ENCODE measurements around the gene ULK4.

The ULK4 gene

DNA sequence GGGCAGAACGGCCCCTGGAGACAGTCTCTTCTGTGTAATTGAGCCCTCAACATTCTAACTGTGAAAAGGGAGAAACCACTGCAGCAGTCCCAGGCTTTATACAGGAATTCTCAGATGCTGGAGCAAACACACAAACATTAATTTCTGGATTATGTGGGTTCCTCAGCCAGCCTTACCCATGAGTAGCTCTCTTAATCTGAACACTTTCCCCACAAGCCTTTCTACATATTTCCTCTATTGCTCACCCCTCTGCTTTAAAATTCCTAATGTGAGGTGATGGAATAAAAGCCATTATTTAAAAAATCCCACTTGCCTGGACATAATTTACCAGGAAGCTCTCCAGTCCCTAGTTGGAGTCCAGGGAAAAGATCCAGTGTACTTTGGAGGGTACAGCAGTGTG lies 623.6 kb downstream of the ULK4 start:
- no peak for DNase-seq (ENCODE audit: low spot score)

DNA sequence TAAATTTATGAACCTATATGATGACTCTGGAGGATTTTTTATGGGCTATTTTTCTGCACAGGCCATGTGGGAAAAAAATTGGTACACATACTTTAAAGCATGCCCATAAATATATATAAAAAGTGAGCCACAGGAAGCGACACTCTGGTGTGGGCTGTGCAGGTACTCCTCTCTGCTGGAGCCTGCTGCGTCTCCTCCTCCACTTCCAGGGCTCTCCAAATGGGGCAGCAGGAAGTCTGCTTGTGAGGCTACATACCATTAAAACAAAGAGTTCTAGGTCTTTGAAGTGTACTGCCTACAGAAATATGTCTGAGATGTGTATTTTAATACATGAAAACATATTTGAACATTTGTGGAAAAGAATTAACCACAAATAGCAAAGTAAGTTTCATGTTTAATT lies 627.5 kb downstream of the ULK4 start:
- Histone ChIP-seq H3K4me1 (ENCODE audit: insufficient read depth, poor library complexity, severe bottlenecking) (peaks cover 1% of the 10 kb centered on the region), H3K9me3 (ENCODE audit: severe bottlenecking) (no peaks in the 10 kb centered on the region), H3K27me3 (ENCODE audit: insufficient read depth, poor library complexity, severe bottlenecking) (no peaks in the 10 kb centered on the region), H3K36me3 (ENCODE audit: low read depth) (no peaks in the 10 kb centered on the region), H3K27ac (ENCODE audit: poor library complexity, severe bottlenecking) (no peak overlapping the region), H3K4me3 (ENCODE audit: severe bottlenecking) (no peak overlapping the region)
- no peak for ATAC-seq (ENCODE audit: low read depth)
- DNase-seq (ENCODE audit: low spot score) = no peak
- TF ChIP-seq, protein P1, sequence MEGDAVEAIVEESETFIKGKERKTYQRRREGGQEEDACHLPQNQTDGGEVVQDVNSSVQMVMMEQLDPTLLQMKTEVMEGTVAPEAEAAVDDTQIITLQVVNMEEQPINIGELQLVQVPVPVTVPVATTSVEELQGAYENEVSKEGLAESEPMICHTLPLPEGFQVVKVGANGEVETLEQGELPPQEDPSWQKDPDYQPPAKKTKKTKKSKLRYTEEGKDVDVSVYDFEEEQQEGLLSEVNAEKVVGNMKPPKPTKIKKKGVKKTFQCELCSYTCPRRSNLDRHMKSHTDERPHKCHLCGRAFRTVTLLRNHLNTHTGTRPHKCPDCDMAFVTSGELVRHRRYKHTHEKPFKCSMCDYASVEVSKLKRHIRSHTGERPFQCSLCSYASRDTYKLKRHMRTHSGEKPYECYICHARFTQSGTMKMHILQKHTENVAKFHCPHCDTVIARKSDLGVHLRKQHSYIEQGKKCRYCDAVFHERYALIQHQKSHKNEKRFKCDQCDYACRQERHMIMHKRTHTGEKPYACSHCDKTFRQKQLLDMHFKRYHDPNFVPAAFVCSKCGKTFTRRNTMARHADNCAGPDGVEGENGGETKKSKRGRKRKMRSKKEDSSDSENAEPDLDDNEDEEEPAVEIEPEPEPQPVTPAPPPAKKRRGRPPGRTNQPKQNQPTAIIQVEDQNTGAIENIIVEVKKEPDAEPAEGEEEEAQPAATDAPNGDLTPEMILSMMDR (IDR thresholded peaks at IDR 0.05; ENCODE audit: poor library complexity, severe bottlenecking) = no peak

More for the DNA sequence above, 623.6 kb downstream of the ULK4 start:
- H3K4me1 ChIP-seq (ENCODE audit: insufficient read depth, poor library complexity, severe bottlenecking) = no peaks in the 10 kb centered on the region
- H3K4me3 ChIP-seq (ENCODE audit: severe bottlenecking) = no peak overlapping the region
- no peaks in the 10 kb centered on the region for H3K27me3 ChIP-seq (ENCODE audit: insufficient read depth, poor library complexity, severe bottlenecking)
- peak; percentile 53; the same call in 1 of the 3 replicates for ATAC-seq (ENCODE audit: low read depth)
- no peaks in the 10 kb centered on the region for H3K9me3 ChIP-seq (ENCODE audit: severe bottlenecking)
- TF ChIP-seq, protein P1 (IDR thresholded peaks at IDR 0.05; ENCODE audit: poor library complexity, severe bottlenecking) = no peak
- H3K36me3 ChIP-seq (ENCODE audit: low read depth) = no peaks in the 10 kb centered on the region
- no peak overlapping the region for H3K27ac ChIP-seq (ENCODE audit: poor library complexity, severe bottlenecking)

DNA sequence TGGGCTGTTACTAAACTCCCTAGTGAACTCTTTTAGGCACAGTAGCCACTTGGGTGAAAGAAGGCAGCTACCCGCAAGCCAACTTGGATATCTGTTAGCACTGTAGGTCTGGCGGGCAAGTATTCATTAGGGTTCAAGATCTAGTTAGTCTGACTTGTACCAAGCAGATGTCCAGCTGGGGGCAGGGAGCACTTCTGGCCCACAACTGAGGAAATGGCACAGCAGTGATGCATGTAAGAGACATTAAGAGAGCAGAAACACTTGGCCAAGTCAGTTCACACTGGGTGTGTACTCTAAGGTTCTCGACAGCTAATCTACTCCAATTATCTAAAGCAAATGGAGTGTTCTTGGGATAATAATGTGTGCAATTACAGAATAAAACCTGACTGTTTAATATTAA lies 630.9 kb downstream of the ULK4 start:
- H3K36me3 ChIP-seq (ENCODE audit: low read depth) = no peaks in the 10 kb centered on the region
- ATAC-seq (ENCODE audit: low read depth) (no peak), DNase-seq (ENCODE audit: low spot score) (no peak)
- no peak overlapping the region for H3K27ac ChIP-seq (ENCODE audit: poor library complexity, severe bottlenecking)
- TF ChIP-seq, protein P1 (IDR thresholded peaks at IDR 0.05; ENCODE audit: poor library complexity, severe bottlenecking) = no peak
- H3K27me3 ChIP-seq (ENCODE audit: insufficient read depth, poor library complexity, severe bottlenecking) = no peaks in the 10 kb centered on the region
- H3K4me1 ChIP-seq (ENCODE audit: insufficient read depth, poor library complexity, severe bottlenecking) = peaks cover 19% of the 10 kb centered on the region
- no peak overlapping the region for H3K4me3 ChIP-seq (ENCODE audit: severe bottlenecking)
- no peaks in the 10 kb centered on the region for H3K9me3 ChIP-seq (ENCODE audit: severe bottlenecking)

DNA sequence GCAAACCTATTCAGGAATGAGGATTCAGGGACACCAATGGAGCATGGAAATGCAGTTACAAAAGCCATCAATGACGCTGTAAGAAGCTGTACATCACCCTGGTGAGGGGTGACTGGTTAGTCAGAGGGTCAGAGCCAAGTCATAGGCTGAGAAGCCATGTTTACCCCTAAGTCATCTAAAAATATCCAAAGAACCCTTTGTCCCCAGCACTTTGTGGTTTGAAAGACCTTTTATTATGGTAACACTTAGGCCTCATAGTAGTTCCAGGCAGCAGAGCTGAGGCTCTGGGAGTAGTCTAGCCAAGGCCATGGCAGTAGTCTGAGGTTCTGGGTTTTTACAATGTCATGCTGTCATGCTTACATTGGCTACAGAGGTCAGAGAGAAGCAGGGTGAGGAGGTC lies 631.4 kb downstream of the ULK4 start:
- H3K36me3 ChIP-seq (ENCODE audit: low read depth) = no peaks in the 10 kb centered on the region
- no peak overlapping the region for H3K27ac ChIP-seq (ENCODE audit: poor library complexity, severe bottlenecking)
- H3K4me1 ChIP-seq (ENCODE audit: insufficient read depth, poor library complexity, severe bottlenecking) = peaks cover 19% of the 10 kb centered on the region
- H3K27me3 ChIP-seq (ENCODE audit: insufficient read depth, poor library complexity, severe bottlenecking) = no peaks in the 10 kb centered on the region
- no peaks in the 10 kb centered on the region for H3K9me3 ChIP-seq (ENCODE audit: severe bottlenecking)
- TF ChIP-seq, protein P1 (IDR thresholded peaks at IDR 0.05; ENCODE audit: poor library complexity, severe bottlenecking) = no peak
- DNase-seq (ENCODE audit: low spot score) = no peak
- H3K4me3 ChIP-seq (ENCODE audit: severe bottlenecking) = no peak overlapping the region
- no peak for ATAC-seq (ENCODE audit: low read depth)

DNA sequence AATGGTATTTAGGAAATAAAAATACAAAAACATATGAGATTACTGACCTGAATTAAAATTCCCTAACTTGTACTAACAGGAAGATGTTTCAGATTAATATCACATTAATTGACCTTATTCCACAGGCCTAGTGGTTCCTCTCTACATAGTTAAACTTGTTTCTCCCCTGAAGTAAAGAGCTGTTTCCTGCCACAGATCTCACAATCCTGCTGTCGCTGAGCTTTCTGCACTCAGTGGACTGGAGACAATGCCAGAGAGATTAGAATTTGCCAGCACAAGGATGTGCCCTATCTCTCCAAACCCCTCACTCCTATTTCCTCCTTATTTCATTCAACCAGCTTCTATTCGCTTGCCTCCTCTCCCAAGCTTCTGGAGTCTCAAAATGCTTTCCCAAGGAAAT lies 632.0 kb downstream of the ULK4 start:
- peaks cover 19% of the 10 kb centered on the region for H3K4me1 ChIP-seq (ENCODE audit: insufficient read depth, poor library complexity, severe bottlenecking)
- no peak overlapping the region for H3K4me3 ChIP-seq (ENCODE audit: severe bottlenecking)
- DNase-seq (ENCODE audit: low spot score) = no peak
- ATAC-seq (ENCODE audit: low read depth) = no peak
- no peaks in the 10 kb centered on the region for H3K27me3 ChIP-seq (ENCODE audit: insufficient read depth, poor library complexity, severe bottlenecking)
- no peaks in the 10 kb centered on the region for H3K9me3 ChIP-seq (ENCODE audit: severe bottlenecking)
- TF ChIP-seq, protein P1 (IDR thresholded peaks at IDR 0.05; ENCODE audit: poor library complexity, severe bottlenecking) = no peak
- no peak overlapping the region for H3K27ac ChIP-seq (ENCODE audit: poor library complexity, severe bottlenecking)
- H3K36me3 ChIP-seq (ENCODE audit: low read depth) = no peaks in the 10 kb centered on the region
